H1 (cell line): ENCODE measurements around the gene DGUOK. TPM values are rescaled to one million over a fixed set of nuclear protein-coding genes. Genes with fewer than 3 reads are reported as not detected.

Source experiments
- CTCF ChIA-PET: fragments of 300-600 bp; sonication (Branson Sonifier 250); formaldehyde crosslinking; loops from one replicate; lab custom pipeline; 2021; ENCODE audit not compliant: partially characterized antibody; lab: Charles Lee
- POLR2A ChIA-PET: fragments of 300-600 bp; sonication (Branson Sonifier 250); formaldehyde crosslinking; loops from one replicate; lab custom pipeline; 2021; ENCODE audit warnings: inconsistent platforms; ENCODE audit not compliant: partially characterized antibody; lab: Charles Lee
- DNase-seq, 2 experiments: peaks; one replicate each; pipeline versions ENCODE4 v3.0.0 to v3.0.0-alpha.2; 2010 to 2022; ENCODE audit warnings: low spot score in 2 of 2, low read depth in 1 of 2, mixed read lengths in 1 of 2
- FAIRE-seq: peaks from 2 replicates; lab custom pipeline; 2011; peaks lifted over from hg19 to GRCh38; lab: Jason Lieb, UNC
- H2AFZ ChIP-seq: 2 replicates; pipeline ENCODE4 v1.8.1; 2012; ENCODE audit warnings: low read length, inconsistent platforms
- H2AK5ac ChIP-seq: 2 replicates; pipeline ENCODE4 v1.6.1; 2013; ENCODE audit warnings: low read depth, low read length
- H2BK120ac ChIP-seq: replicated peaks from 2 replicates; pipeline ENCODE3; 2013; ENCODE audit warnings: low read depth, low read length, inconsistent platforms
- H2BK12ac ChIP-seq: 2 replicates; pipeline ENCODE4 v1.6.1; 2013; ENCODE audit warnings: low read depth, low read length
- H2BK15ac ChIP-seq: 2 replicates; pipeline ENCODE4 v1.6.1; 2013; ENCODE audit warnings: low read length
- H2BK20ac ChIP-seq: 2 replicates; pipeline ENCODE4 v1.6.1; 2013; ENCODE audit warnings: low read length
- H2BK5ac ChIP-seq: 2 replicates; pipeline ENCODE4 v1.6.1; 2013; ENCODE audit warnings: low read depth, low read length
- H3K14ac ChIP-seq: 2 replicates; pipeline ENCODE4 v1.6.1; 2013; ENCODE audit warnings: inconsistent platforms; ENCODE audit not compliant: insufficient read length
- H3K18ac ChIP-seq: 2 replicates; pipeline ENCODE4 v1.6.1; 2013; ENCODE audit warnings: low read length; ENCODE audit errors: extremely low read depth
- H3K23ac ChIP-seq: 2 replicates; pipeline ENCODE4 v1.6.1; 2013; ENCODE audit warnings: inconsistent platforms; ENCODE audit not compliant: insufficient read length
- H3K23me2 ChIP-seq: 2 replicates; pipeline ENCODE4 v1.6.1; 2013; ENCODE audit warnings: low read depth, low read length
- H3K27ac ChIP-seq: 2 replicates; pipeline ENCODE4 v1.6.1; 2011; ENCODE audit warnings: low read depth, low read length, inconsistent platforms
- H3K27me3 ChIP-seq, 4 experiments: replicated peaks in 1 of 4; 1 replicate in 1 of 4; 2 replicates in 3 of 4; pipeline versions ENCODE4 v1.6.1 to v1.8.1; 2011 to 2013; ENCODE audit warnings: low read length in 3 of 4, mild to moderate bottlenecking in 3 of 4, inconsistent platforms in 2 of 4, mixed read lengths in 2 of 4, moderate library complexity in 1 of 4; ENCODE audit not compliant: control insufficient read depth in 3 of 4, insufficient read depth in 3 of 4; ENCODE audit errors: extremely low read depth in 1 of 4
- H3K36me3 ChIP-seq, 4 experiments: 2 replicates each; pipeline versions ENCODE4 v1.6.1 to v1.8.1; 2011 to 2013; ENCODE audit warnings: mild to moderate bottlenecking in 4 of 4, low read length in 3 of 4, moderate library complexity in 2 of 4, control low read depth in 1 of 4, inconsistent platforms in 1 of 4; ENCODE audit not compliant: insufficient read depth in 4 of 4, control insufficient read depth in 2 of 4
- H3K4ac ChIP-seq: replicated peaks from 2 replicates; pipeline ENCODE3; 2013; ENCODE audit warnings: low read length, low read depth, mixed read lengths, inconsistent platforms; ENCODE audit not compliant: insufficient read length
- H3K4me1 ChIP-seq, 4 experiments: replicated peaks in 1 of 4; 1 replicate in 1 of 4; 2 replicates in 3 of 4; pipeline versions ENCODE4 v1.6.1 to v1.8.1; 2011 to 2013; ENCODE audit warnings: low read length in 3 of 4, inconsistent platforms in 2 of 4, mixed read lengths in 1 of 4; ENCODE audit not compliant: insufficient read depth in 4 of 4, control insufficient read depth in 3 of 4
- H3K4me2 ChIP-seq, 2 experiments: 2 replicates each; pipeline versions ENCODE4 v1.6.1 to v1.8.1; 2011 to 2013; ENCODE audit warnings: low read depth in 2 of 2, low read length in 2 of 2, control low read depth in 1 of 2, inconsistent platforms in 1 of 2, mild to moderate bottlenecking in 1 of 2; ENCODE audit not compliant: insufficient read depth in 1 of 2
- H3K4me3 ChIP-seq, 4 experiments: fragments of 200-600, 300-600 bp in 1 of 4; sonication (generic), shearing (Covaris generic), sonication (Bioruptor Twin) in 1 of 4; 2 replicates each; pipeline versions ENCODE4 v1.5.1 to v1.8.1; 2011 to 2016; ENCODE audit warnings: low read length in 4 of 4, low read depth in 3 of 4, control low read depth in 2 of 4, inconsistent platforms in 2 of 4, mild to moderate bottlenecking in 2 of 4, mixed read lengths in 1 of 4, moderate library complexity in 1 of 4; ENCODE audit not compliant: insufficient read depth in 2 of 4; ENCODE audit errors: extremely low read depth in 1 of 4
- H3K56ac ChIP-seq: replicated peaks from 2 replicates; pipeline ENCODE3; 2013; ENCODE audit warnings: low read depth, mild to moderate bottlenecking, mixed read lengths, low read length, inconsistent platforms; ENCODE audit not compliant: insufficient read length
- H3K79me1 ChIP-seq: 2 replicates; pipeline ENCODE4 v1.6.1; 2013; ENCODE audit warnings: low read depth, low read length, control low read depth
- H3K79me2 ChIP-seq, 2 experiments: 2 replicates each; pipeline versions ENCODE4 v1.6.1 to v1.8.1; 2012 to 2013; ENCODE audit warnings: low read length in 2 of 2, mild to moderate bottlenecking in 2 of 2, inconsistent platforms in 1 of 2; ENCODE audit not compliant: insufficient read depth in 2 of 2, control insufficient read depth in 1 of 2
- H3K9ac ChIP-seq, 4 experiments: replicated peaks in 1 of 4; 1 replicate in 1 of 4; 2 replicates in 3 of 4; pipeline versions ENCODE4 v1.6.1 to v1.8.1; 2011 to 2013; ENCODE audit warnings: low read depth in 3 of 4, low read length in 3 of 4, control low read depth in 2 of 4, mild to moderate bottlenecking in 2 of 4, moderate library complexity in 2 of 4, inconsistent platforms in 1 of 4; ENCODE audit errors: extremely low read depth in 1 of 4
- H3K9me3 ChIP-seq, 2 experiments: 2 replicates each; pipeline versions ENCODE4 v1.6.1 to v1.8.1; 2012 to 2013; ENCODE audit warnings: mild to moderate bottlenecking in 2 of 2, moderate library complexity in 2 of 2, control low read depth in 1 of 2, inconsistent platforms in 1 of 2, low read depth in 1 of 2, low read length in 1 of 2, mixed read lengths in 1 of 2; ENCODE audit not compliant: insufficient read depth in 2 of 2
- H4K20me1 ChIP-seq, 2 experiments: replicated peaks in 1 of 2; 2 replicates each; pipeline versions ENCODE3 to v1.8.1; 2011 to 2013; ENCODE audit warnings: inconsistent platforms in 2 of 2, low read length in 2 of 2, mild to moderate bottlenecking in 1 of 2; ENCODE audit not compliant: insufficient read depth in 2 of 2, control insufficient read depth in 1 of 2
- H4K5ac ChIP-seq: 2 replicates; pipeline ENCODE4 v1.6.1; 2013; ENCODE audit warnings: low read length, low read depth, mixed read lengths, inconsistent platforms; ENCODE audit not compliant: insufficient read length
- H4K8ac ChIP-seq: 2 replicates; pipeline ENCODE4 v1.8.0; 2013; ENCODE audit warnings: mild to moderate bottlenecking, moderate library complexity, low read length, inconsistent platforms; ENCODE audit not compliant: insufficient read depth; ENCODE audit errors: extremely low read depth
- H4K91ac ChIP-seq: replicated peaks from 2 replicates; pipeline ENCODE3; 2013; ENCODE audit warnings: low read length, mixed read lengths, inconsistent platforms; ENCODE audit not compliant: insufficient read length
- EP300 ChIP-seq, 2 experiments: IDR thresholded peaks; 1 replicate in 1 of 2; 2 replicates in 1 of 2; pipeline ENCODE4 v1.6.1; 2011 to 2012; ENCODE audit warnings: low read depth in 2 of 2, low read length in 2 of 2, mild to moderate bottlenecking in 2 of 2, borderline replicate concordance in 1 of 2, inconsistent platforms in 1 of 2, moderate library complexity in 1 of 2
- SP2 ChIP-seq: IDR thresholded peaks from 2 replicates; pipeline ENCODE4 v1.6.1; 2012; ENCODE audit warnings: mild to moderate bottlenecking, low read length, inconsistent platforms
- WGBS, 2 experiments: shearing (Covaris generic) in 1 of 2; methylation state at CpG; one replicate each; pipeline versions ENCODE4 v1.1.6 to v1.1.7; 2013 to 2015; ENCODE audit warnings: low lambda C conversion rate in 2 of 2, mixed read lengths in 2 of 2, inconsistent platforms in 1 of 2, low coverage in 1 of 2, missing lambda C conversion rate in 1 of 2; ENCODE audit not compliant: insufficient replicate concordance in 2 of 2, insufficient coverage in 1 of 2, insufficient read length in 1 of 2; ENCODE audit errors: extremely low coverage in 1 of 2, missing lambda C conversion rate in 1 of 2; 5-methylcytosine and 5-hydroxymethylcytosine counted together
- polyA plus RNA-seq, 7 experiments: library from polyadenylated mRNA; depleted of rRNA in 3 of 7; stranded (reverse) in 5 of 7; unstranded in 2 of 7; fragments of >200 nt in 5 of 7; fragments of 200-250 nt in 2 of 7; gene quantifications; 1 replicate in 5 of 7; 2 replicates in 1 of 7; 4 replicates in 1 of 7; pipeline versions ENCODE4 v1.2.1 to v1.2.3, GENCODE V29; 2011 to 2013; ENCODE audit warnings: missing spikeins in 2 of 7, mixed read lengths in 2 of 7
- total RNA-seq: library from RNA; stranded (reverse); fragmentation: NEBNext Ultra II Directional; extraction: Animal tissue kit (Norgen Biotek cat#: 25700); gene quantifications from 2 replicates; pipeline ENCODE4 v1.2.1, GENCODE V29; 2021

The DGUOK gene
- total and polyA plus RNA-seq, 2 of the 8 experiments (the other 6 are each of a cell fraction or from before 2014, with no cell fraction given), result 110 to 168 TPM

DNA sequence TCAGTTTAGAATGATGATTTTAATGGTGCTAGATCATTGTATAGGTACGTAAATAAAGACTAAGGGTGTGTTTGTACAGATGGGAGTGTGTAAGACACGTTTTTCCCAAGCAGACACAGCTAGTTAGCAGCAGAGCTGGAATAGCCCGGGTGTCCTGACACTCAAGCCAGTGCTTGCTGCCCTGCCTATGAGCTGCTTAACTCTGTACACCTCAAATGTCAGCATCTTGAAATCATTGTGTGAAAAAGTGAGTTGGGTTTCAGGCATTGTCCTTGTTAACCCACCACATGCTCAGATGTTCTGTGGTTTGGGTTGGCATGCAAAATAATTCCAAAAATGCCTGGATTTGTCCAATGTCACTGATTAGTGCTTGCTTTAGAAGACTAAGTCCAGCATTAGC lies 45.0 kb downstream of the DGUOK start:
- H3K23ac ChIP-seq, result no peak overlapping the region
- no peak overlapping the region for H3K56ac ChIP-seq
- H2AFZ ChIP-seq, result no peak overlapping the region
- no peak overlapping the region for H3K4me2 ChIP-seq
- FAIRE-seq, result no peak
- TF ChIP-seq EP300 (IDR thresholded peaks at IDR 0.05; ENCODE audit: borderline replicate concordance in 1 of 2, low read depth in 2 of 2, low read length in 2 of 2) (no peak), SP2 (no peak)
- 64% methylated on average over 3 of the region's 3 CpGs; no CpG with 5 or more reads in 1 of the 2 experiments for WGBS, 2 experiments
- no peaks in the 10 kb centered on the region for H3K9me3 ChIP-seq
- H4K91ac ChIP-seq, result no peak overlapping the region
- H2AK5ac ChIP-seq, result no peak overlapping the region
- H3K23me2 ChIP-seq, result no peaks in the 10 kb centered on the region
- no peak overlapping the region for H3K27ac ChIP-seq
- H2BK120ac ChIP-seq, result no peak overlapping the region
- ChIA-PET POLR2A (interaction anchor here (1.2 to 1.4 kb wide), 2 partner anchors 16 to 59 kb away, joined by 3 to 4 read pairs; no protein-coding TSS in a partner anchor), CTCF (interaction anchor here (1.6 to 1.7 kb wide), 2 partner anchors 9 to 23 kb away, joined by 4 read pairs; no protein-coding TSS in a partner anchor)
- no peak overlapping the region for H3K18ac ChIP-seq
- no peak overlapping the region for H3K9ac ChIP-seq
- no peak overlapping the region for H2BK15ac ChIP-seq
- H2BK5ac ChIP-seq, result no peak overlapping the region
- no peak overlapping the region for H3K4ac ChIP-seq
- no peak for DNase-seq
- peaks cover 0 to 2% (median under 1%) of the 10 kb centered on the region in 4 experiments; a peak in 1 of 7 replicates for H3K4me1 ChIP-seq
- peaks cover 0 to 3% of the 10 kb centered on the region in 2 experiments for H4K20me1 ChIP-seq
- no peaks in the 10 kb centered on the region for H3K36me3 ChIP-seq
- no peaks in the 10 kb centered on the region; a peak in 1 of 7 replicates for H3K27me3 ChIP-seq
- H2BK12ac ChIP-seq, result no peak overlapping the region
- no peaks in the 10 kb centered on the region for H3K79me2 ChIP-seq
- H3K4me3 ChIP-seq, result no peak overlapping the region
- no peak overlapping the region for H3K14ac ChIP-seq
- H4K8ac ChIP-seq, result no peak overlapping the region
- H2BK20ac ChIP-seq, result no peak overlapping the region
- no peaks in the 10 kb centered on the region for H3K79me1 ChIP-seq
- H4K5ac ChIP-seq, result no peak overlapping the region
